Measurements from ENCODE around the gene WDR36. TPM values are rescaled to one million over a fixed set of nuclear protein-coding genes. Genes with fewer than 3 reads are reported as not detected.

The WDR36 gene
- total and polyA plus RNA-seq, 10 of the 15 experiments (the other 5 are each of a cell fraction or from before 2014, with no cell fraction given), result 13.3 to 61.8 (median 47.0) TPM

DNA sequence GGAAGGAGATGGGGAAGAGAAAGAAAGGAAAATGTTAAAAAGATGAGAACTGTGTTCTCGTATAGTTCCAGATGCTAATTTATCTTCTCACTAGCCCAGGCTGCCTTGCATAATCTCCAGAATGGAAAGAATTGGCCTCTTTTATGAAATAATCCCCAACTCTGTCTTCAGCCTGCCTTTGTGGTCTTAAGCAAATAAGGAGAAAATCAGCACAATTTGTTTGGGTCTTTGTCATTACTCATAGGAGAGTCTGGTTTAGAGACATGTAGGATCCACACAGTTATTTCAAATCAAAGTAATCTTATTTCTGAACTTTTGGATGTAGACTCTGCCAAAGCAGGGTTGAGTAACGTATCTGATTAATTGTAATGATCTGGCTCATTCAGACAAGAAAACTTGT, 81.3 kb downstream of the WDR36 start:
- Histone ChIP-seq H3K27me3 (replicated peaks in 1 of 2; ENCODE audit: control insufficient read depth in 2 of 2, insufficient read depth in 2 of 2, low read length in 1 of 2) (no peaks in the 10 kb centered on the region), H3K4me2 (ENCODE audit: control insufficient read depth, insufficient read depth) (no peak overlapping the region), H3K79me2 (ENCODE audit: control insufficient read depth, insufficient read depth, low read length) (no peaks in the 10 kb centered on the region), H2AFZ (ENCODE audit: control insufficient read depth, low read depth, low read length) (no peak overlapping the region), H3K27ac (ENCODE audit: control insufficient read depth, insufficient read depth) (no peak overlapping the region), H3K9ac (ENCODE audit: control insufficient read depth, insufficient read depth, low read length) (no peak overlapping the region), H3K4me3 (no peak overlapping the region), H3K4me1 (ENCODE audit: control insufficient read depth, insufficient read depth, low read length) (no peaks in the 10 kb centered on the region), H3K36me3 (ENCODE audit: control insufficient read depth in 2 of 2, insufficient read depth in 2 of 2, low read length in 1 of 2) (no peaks in the 10 kb centered on the region), H3K9me3 (replicated peaks; ENCODE audit: control insufficient read depth, insufficient read depth, low read length) (no peaks in the 10 kb centered on the region), H4K20me1 (ENCODE audit: control insufficient read depth, insufficient read depth) (no peaks in the 10 kb centered on the region)
- WGBS (ENCODE audit: insufficient coverage, insufficient replicate concordance, low lambda C conversion rate, missing lambda C conversion rate), result 63% methylated on average over 2 of the region's 2 CpGs
- ATAC-seq (no peak), FAIRE-seq (no peak), DNase-seq (ENCODE audit: low read depth, low spot score) (no peak)
- SMC1A ChIA-PET (ENCODE audit: uncharacterized antibody, unreplicated experiment), result no interaction called here
- intact Hi-C loops (cut with micrococcal nuclease; ENCODE audit: unreplicated experiment), result no loop called here
- no TSS peak for BruUV-seq (replicated peaks)
- no peak for TF ChIP-seq NR2C2 (IDR thresholded peaks at IDR 0.05; ENCODE audit: borderline replicate concordance, control insufficient read depth, insufficient read length, low read depth)
- CTCF ChIA-PET, result interaction anchor here (1.5 kb wide), 1 partner anchor 106 kb away, joined by 4 read pairs; no protein-coding TSS in a partner anchor
- POLR2A ChIA-PET, result no interaction called here
- in situ Hi-C loops (cut with MboI), result no loop called here
- RAD21 ChIA-PET (ENCODE audit: unreplicated experiment), result interaction anchor here (1.0 kb wide), 1 partner anchor 25 kb away, joined by 3 read pairs; no protein-coding TSS in a partner anchor

Other genes starting within 250 kb of the WDR36 start
- gene TSLP, start 20.6 kb upstream of the WDR36 start, total RNA-seq (2014; rRNA removed), result not detected in 2 replicates
- gene TSLP, start 20.6 kb upstream of the WDR36 start, total RNA-seq (2014; rRNA removed; fragmentation: Illumina TruSeq; extraction: Trizol), result not detected in 2 replicates
- gene TSLP, start 20.6 kb upstream of the WDR36 start, total RNA-seq (2021), result not detected in 2 replicates
- gene TSLP, start 20.6 kb upstream of the WDR36 start, polyA plus RNA-seq (2011; rRNA removed), result not detected in 2 replicates
- not detected in 2 replicates for gene TSLP, start 20.6 kb upstream of the WDR36 start, polyA plus RNA-seq (2014; fragmentation: Illumina TruSeq; extraction: Trizol)
- under 1 TPM in 1 of 2 experiments, not detected in 1; 0.05 TPM for gene TSLP, start 20.6 kb upstream of the WDR36 start, polyA plus RNA-seq (2014; fragmentation: Nextera tagmentation; extraction: Ambion mirVana)
- gene TSLP, start 20.6 kb upstream of the WDR36 start, polyA plus RNA-seq (2014; rRNA removed), result 0.32 TPM in 1 of 2 replicates, not detected in the other
- not detected for gene TSLP, start 20.6 kb upstream of the WDR36 start, polyA plus RNA-seq (2016; fragmentation: Nextera tagmentation; extraction: Ambion mirVana)
- 31.5 and 34.5 TPM in 2 replicates for gene CAMK4, start 132.0 kb downstream of the WDR36 start, total RNA-seq (2014; rRNA removed)
- gene CAMK4, start 132.0 kb downstream of the WDR36 start, total RNA-seq (2014; rRNA removed; fragmentation: Illumina TruSeq; extraction: Trizol), result 51.0 and 55.6 TPM in 2 replicates
- 51.9 and 54.4 TPM in 2 replicates for gene CAMK4, start 132.0 kb downstream of the WDR36 start, total RNA-seq (2021)
- gene CAMK4, start 132.0 kb downstream of the WDR36 start, polyA plus RNA-seq (2011; rRNA removed), result 35.8 and 47.1 TPM in 2 replicates
- 30.5 and 39.0 TPM in 2 replicates for gene CAMK4, start 132.0 kb downstream of the WDR36 start, polyA plus RNA-seq (2014; fragmentation: Illumina TruSeq; extraction: Trizol)
- gene CAMK4, start 132.0 kb downstream of the WDR36 start, polyA plus RNA-seq (2014; fragmentation: Nextera tagmentation; extraction: Ambion mirVana), result 10 to 100 TPM; 13.3 to 15.0 TPM
- 38.5 and 45.0 TPM in 2 replicates for gene CAMK4, start 132.0 kb downstream of the WDR36 start, polyA plus RNA-seq (2014; rRNA removed)
- gene CAMK4, start 132.0 kb downstream of the WDR36 start, polyA plus RNA-seq (2016; fragmentation: Nextera tagmentation; extraction: Ambion mirVana), result 10 to 100 TPM; 31.4 to 34.9 TPM

Measured in GM12878 (cell line).